ENCODE data around the gene NT5C2.
"Not testable (repeated sequence)": the region's sequence is repeated elsewhere in the genome, so short reads cannot be mapped to it uniquely, and the experiment has no call there.

Gene NT5C2

GRCh38 chr10:103177123-103177522 is 15.9 kb downstream of the NT5C2 start:
- Histone ChIP-seq H2AFZ (ENCODE audit: low read length) (no peak overlapping the region), H3K36me3 (ENCODE audit: insufficient read depth, low read length) (peaks cover 73% of the 10 kb centered on the region), H3K79me2 (ENCODE audit: insufficient read depth, low read length) (peaks cover 80% of the 10 kb centered on the region), H3K4me2 (ENCODE audit: low read depth, low read length, poor library complexity, severe bottlenecking) (peak overlapping the region; percentile 38), H3K27me3 (ENCODE audit: insufficient read depth, low read length, poor library complexity, severe bottlenecking) (no peaks in the 10 kb centered on the region), H3K9me2 (replicated peaks; ENCODE audit: low read depth, low read length) (no peaks in the 10 kb centered on the region), H3K4me1 (ENCODE audit: insufficient read depth, low read length, poor library complexity, severe bottlenecking) (peaks cover 61% of the 10 kb centered on the region), H3K9me3 (ENCODE audit: insufficient read depth, low read depth, low read length) (no peaks in the 10 kb centered on the region), H3F3A (ENCODE audit: low read depth) (peaks cover 7% of the 10 kb centered on the region; the same call in 1 of the 2 replicates), H3K4me3 (ENCODE audit: low read length, poor library complexity, severe bottlenecking) (no peak overlapping the region), H3K9ac (ENCODE audit: low read depth, low read length, poor library complexity, severe bottlenecking) (peak overlapping the region; percentile 37), H4K20me1 (ENCODE audit: insufficient read depth, low read length, poor library complexity, severe bottlenecking) (peaks cover 35% of the 10 kb centered on the region)
- no peak for TF ChIP-seq EZH2phosphoT487 (IDR thresholded peaks at IDR 0.05; ENCODE audit: borderline replicate concordance)
- no peak for TF ChIP-seq CTCF (conservative IDR thresholded peaks at IDR 0.05; ENCODE audit: low read length)

GRCh38 chr10:103175580-103176285 is 17.3 kb downstream of the NT5C2 start:
- no peak overlapping the region for H2AFZ ChIP-seq (ENCODE audit: low read length)
- H4K20me1 ChIP-seq (ENCODE audit: insufficient read depth, low read length, poor library complexity, severe bottlenecking), result peaks cover 43% of the 10 kb centered on the region
- H3K79me2 ChIP-seq (ENCODE audit: insufficient read depth, low read length), result peaks cover 77% of the 10 kb centered on the region
- no peak overlapping the region for H3K4me3 ChIP-seq (ENCODE audit: low read length, poor library complexity, severe bottlenecking)
- no peaks in the 10 kb centered on the region for H3K9me3 ChIP-seq (ENCODE audit: insufficient read depth, low read depth, low read length)
- H3K9ac ChIP-seq (ENCODE audit: low read depth, low read length, poor library complexity, severe bottlenecking), result no peak overlapping the region
- H3F3A ChIP-seq (ENCODE audit: low read depth), result peaks cover 8% of the 10 kb centered on the region; the same call in 1 of the 2 replicates
- TF ChIP-seq EZH2phosphoT487 (IDR thresholded peaks at IDR 0.05; ENCODE audit: borderline replicate concordance) (no peak), CTCF (conservative IDR thresholded peaks at IDR 0.05; ENCODE audit: low read length) (no peak)
- H3K27me3 ChIP-seq (ENCODE audit: insufficient read depth, low read length, poor library complexity, severe bottlenecking), result no peaks in the 10 kb centered on the region
- H3K4me2 ChIP-seq (ENCODE audit: low read depth, low read length, poor library complexity, severe bottlenecking), result no peak overlapping the region
- peaks cover 61% of the 10 kb centered on the region for H3K4me1 ChIP-seq (ENCODE audit: insufficient read depth, low read length, poor library complexity, severe bottlenecking)
- H3K36me3 ChIP-seq (ENCODE audit: insufficient read depth, low read length), result peaks cover 71% of the 10 kb centered on the region
- H3K9me2 ChIP-seq (replicated peaks; ENCODE audit: low read depth, low read length), result no peaks in the 10 kb centered on the region

- peaks cover 76% of the 10 kb centered on the region for H3K79me2 ChIP-seq (ENCODE audit: insufficient read depth, low read length)
- H3K36me3 ChIP-seq (ENCODE audit: insufficient read depth, low read length), result peaks cover 68% of the 10 kb centered on the region
- H3K4me3 ChIP-seq (ENCODE audit: low read length, poor library complexity, severe bottlenecking); H3K9me2 ChIP-seq (replicated peaks; ENCODE audit: low read depth, low read length); H3K9ac ChIP-seq (ENCODE audit: low read depth, low read length, poor library complexity, severe bottlenecking); H3K4me2 ChIP-seq (ENCODE audit: low read depth, low read length, poor library complexity, severe bottlenecking); H2AFZ ChIP-seq (ENCODE audit: low read length); H3F3A ChIP-seq (ENCODE audit: low read depth); H3K27me3 ChIP-seq (ENCODE audit: insufficient read depth, low read length, poor library complexity, severe bottlenecking); H3K9me3 ChIP-seq (ENCODE audit: insufficient read depth, low read depth, low read length): not testable (repeated sequence)
- H4K20me1 ChIP-seq (ENCODE audit: insufficient read depth, low read length, poor library complexity, severe bottlenecking), result peaks cover 48% of the 10 kb centered on the region
- peaks cover 50% of the 10 kb centered on the region for H3K4me1 ChIP-seq (ENCODE audit: insufficient read depth, low read length, poor library complexity, severe bottlenecking)
These were observed 18.7 kb downstream of the NT5C2 start for GRCh38 chr10:103174324-103174723.

GRCh38 chr10:103171278-103171677 is 21.8 kb downstream of the NT5C2 start:
- H3K4me1 ChIP-seq (ENCODE audit: insufficient read depth, low read length, poor library complexity, severe bottlenecking), result peaks cover 31% of the 10 kb centered on the region
- H3K4me3 ChIP-seq (ENCODE audit: low read length, poor library complexity, severe bottlenecking), result peak overlapping the region; percentile 11
- H2AFZ ChIP-seq (ENCODE audit: low read length), result no peak overlapping the region
- H3F3A ChIP-seq (ENCODE audit: low read depth), result peaks cover 8% of the 10 kb centered on the region; the same call in 1 of the 2 replicates
- H3K4me2 ChIP-seq (ENCODE audit: low read depth, low read length, poor library complexity, severe bottlenecking), result peak overlapping the region; percentile 63
- no peak overlapping the region for H3K9ac ChIP-seq (ENCODE audit: low read depth, low read length, poor library complexity, severe bottlenecking)
- H3K9me2 ChIP-seq (replicated peaks; ENCODE audit: low read depth, low read length), result no peaks in the 10 kb centered on the region
- peaks cover 55% of the 10 kb centered on the region for H4K20me1 ChIP-seq (ENCODE audit: insufficient read depth, low read length, poor library complexity, severe bottlenecking)
- no peak for TF ChIP-seq EZH2phosphoT487 (IDR thresholded peaks at IDR 0.05; ENCODE audit: borderline replicate concordance)
- no peak for TF ChIP-seq CTCF (conservative IDR thresholded peaks at IDR 0.05; ENCODE audit: low read length)
- peaks cover 71% of the 10 kb centered on the region for H3K36me3 ChIP-seq (ENCODE audit: insufficient read depth, low read length)
- H3K27me3 ChIP-seq (ENCODE audit: insufficient read depth, low read length, poor library complexity, severe bottlenecking), result no peaks in the 10 kb centered on the region
- H3K79me2 ChIP-seq (ENCODE audit: insufficient read depth, low read length), result peaks cover 74% of the 10 kb centered on the region
- no peaks in the 10 kb centered on the region for H3K9me3 ChIP-seq (ENCODE audit: insufficient read depth, low read depth, low read length)

Measured in Loucy (cell line).